Body of pancreas (tissue), 4 donors: ENCODE data around the gene RAD51B.

ENCODE experiments used
- CTCF ChIP-seq, 7 experiments: fragments of 450-650 bp in 4 of 7; fragments of 200-600 bp in 3 of 7; sonication (generic) in 3 of 7; IDR thresholded peaks; one replicate each; pipeline ENCODE4 v1.5.1; 2016 to 2019; ENCODE audit warnings: antibody characterized with exemption in 7 of 7
- POLR2A ChIP-seq, 3 donors: fragments of 450-650 bp; IDR thresholded peaks; one replicate each; pipeline ENCODE4 v1.6.1; 2016; ENCODE audit warnings: antibody characterized with exemption in 3 of 3, mild to moderate bottlenecking in 2 of 3

- TF ChIP-seq CTCF (IDR thresholded peaks at IDR 0.05) (no peak), POLR2A (IDR thresholded peaks at IDR 0.05) (no peak)
Measured at GRCh38 chr14:68359837-68360552, 540.4 kb downstream of the RAD51B start.
